CD14-positive monocyte (primary cell): Measurements from ENCODE around the gene SHCBP1L. TPM values are rescaled to one million over a fixed set of nuclear protein-coding genes. Genes with fewer than 3 reads are reported as not detected.

Experiments
- DNase-seq, 3 donors: peaks; one replicate each; pipeline ENCODE4 v3.0.0-alpha.2; 2011 to 2022
- H2AFZ ChIP-seq: 2 replicates; pipeline ENCODE4 v1.6.0; 2012; ENCODE audit warnings: mild to moderate bottlenecking, low read depth, low read length, inconsistent platforms; ENCODE audit not compliant: insufficient read depth, poor library complexity, severe bottlenecking
- H3K27ac ChIP-seq, 2 donors: 1 replicate in 1 of 2; 2 replicates in 1 of 2; pipeline ENCODE4 v1.5.1; 2012 to 2013; ENCODE audit warnings: low read length in 2 of 2, control low read depth in 1 of 2, inconsistent platforms in 1 of 2, low read depth in 1 of 2, mild to moderate bottlenecking in 1 of 2
- H3K27me3 ChIP-seq, 2 donors: one replicate each; pipeline versions ENCODE4 v1.6.0 to v1.6.1; 2011 to 2013; ENCODE audit warnings: low read length in 2 of 2; ENCODE audit not compliant: control insufficient read depth in 2 of 2, insufficient read depth in 2 of 2
- H3K36me3 ChIP-seq, 2 donors: replicated peaks in 1 of 2; 1 replicate in 1 of 2; 2 replicates in 1 of 2; pipeline versions ENCODE4 v1.5.1 to v1.6.1; 2012 to 2013; ENCODE audit warnings: low read length in 2 of 2, control low read depth in 1 of 2, inconsistent platforms in 1 of 2, mild to moderate bottlenecking in 1 of 2; ENCODE audit not compliant: insufficient read depth in 2 of 2, control insufficient read depth in 1 of 2
- H3K4me1 ChIP-seq, 2 donors: 1 replicate in 1 of 2; 2 replicates in 1 of 2; pipeline versions ENCODE4 v1.5.1 to v1.6.1; 2012 to 2013; ENCODE audit warnings: low read length in 2 of 2, control low read depth in 1 of 2, inconsistent platforms in 1 of 2, mild to moderate bottlenecking in 1 of 2, moderate library complexity in 1 of 2; ENCODE audit not compliant: insufficient read depth in 2 of 2, control insufficient read depth in 1 of 2
- H3K4me2 ChIP-seq: replicated peaks from 2 replicates; pipeline ENCODE3; 2012; ENCODE audit warnings: low read length, moderate library complexity, mild to moderate bottlenecking; ENCODE audit not compliant: poor library complexity, severe bottlenecking; ENCODE audit errors: extremely low read depth
- H3K4me3 ChIP-seq, 3 experiments: fragments of 200-600 bp in 1 of 3; sonication (generic) in 1 of 3; replicated peaks in 1 of 3; 1 replicate in 2 of 3; 2 replicates in 1 of 3; pipeline ENCODE4 v1.5.1; 2011 to 2013; ENCODE audit warnings: low read length in 3 of 3, mild to moderate bottlenecking in 3 of 3, control low read depth in 2 of 3, low read depth in 2 of 3, inconsistent platforms in 1 of 3, moderate library complexity in 1 of 3
- H3K79me2 ChIP-seq: 2 replicates; pipeline ENCODE4 v1.6.0; 2012; ENCODE audit warnings: mild to moderate bottlenecking, control low read depth, inconsistent platforms, low read length, moderate library complexity; ENCODE audit not compliant: insufficient read depth
- H3K9ac ChIP-seq: 2 replicates; pipeline ENCODE4 v1.6.0; 2017; ENCODE audit warnings: low read length, mild to moderate bottlenecking; ENCODE audit not compliant: insufficient read depth, poor library complexity, severe bottlenecking
- H3K9me3 ChIP-seq, 2 donors: replicated peaks in 1 of 2; 1 replicate in 1 of 2; 2 replicates in 1 of 2; pipeline versions ENCODE4 v1.5.1 to v1.6.1; 2012 to 2013; ENCODE audit warnings: low read length in 2 of 2, control low read depth in 1 of 2; ENCODE audit not compliant: control insufficient read depth in 1 of 2, insufficient read depth in 1 of 2
- H4K20me1 ChIP-seq: 2 replicates; pipeline ENCODE4 v1.6.0; 2012; ENCODE audit warnings: mild to moderate bottlenecking, low read length, control low read depth, moderate library complexity; ENCODE audit not compliant: insufficient read depth
- H3K27ac Mint-ChIP-seq, 7 donors: one replicate each; pipeline ENCODE4 v1.8.0; 2020; ENCODE audit warnings: mild to moderate bottlenecking in 7 of 7, mixed read lengths in 7 of 7, moderate library complexity in 6 of 7, inconsistent platforms in 2 of 7
- H3K27me3 Mint-ChIP-seq, 3 donors: one replicate each; pipeline ENCODE4 v1.8.0; 2021 to 2022; ENCODE audit warnings: low read depth in 3 of 3, mild to moderate bottlenecking in 3 of 3, mixed read lengths in 3 of 3, moderate library complexity in 3 of 3, inconsistent platforms in 1 of 3
- H3K36me3 Mint-ChIP-seq, 2 donors: one replicate each; pipeline ENCODE4 v1.8.0; 2020; ENCODE audit warnings: mixed read lengths in 2 of 2, inconsistent platforms in 1 of 2, mild to moderate bottlenecking in 1 of 2
- H3K4me1 Mint-ChIP-seq: one replicate; pipeline ENCODE4 v1.8.0; 2020; ENCODE audit warnings: mild to moderate bottlenecking, mixed read lengths
- H3K4me3 Mint-ChIP-seq, 2 donors: one replicate each; pipeline ENCODE4 v1.8.0; 2020; ENCODE audit warnings: mild to moderate bottlenecking in 2 of 2, mixed read lengths in 2 of 2, moderate library complexity in 1 of 2
- H3K9me3 Mint-ChIP-seq, 7 donors: one replicate each; pipeline ENCODE4 v1.8.0; 2020 to 2022; ENCODE audit warnings: mixed read lengths in 7 of 7, mild to moderate bottlenecking in 6 of 7, moderate library complexity in 6 of 7, inconsistent platforms in 2 of 7
- CTCF ChIP-seq: fragments of 200-600 bp; IDR thresholded peaks from one replicate; pipeline ENCODE4 v1.8.0; 2022; ENCODE audit warnings: antibody characterized with exemption, mild to moderate bottlenecking
- WGBS: methylation state at CpG from one replicate; pipeline ENCODE4 v1.1.5; 2013; ENCODE audit warnings: missing lambda C conversion rate; ENCODE audit not compliant: insufficient coverage; 5-methylcytosine and 5-hydroxymethylcytosine counted together
- intact Hi-C, 2 donors: fragments of 100-400 bp; cut with micrococcal nuclease; formaldehyde crosslinking; loops; one replicate each; pipeline versions ENCODE4 v1.15.0 to v1.15.1; 2023
- polyA plus RNA-seq, 3 donors: library from polyadenylated mRNA; depleted of rRNA in 1 of 3; unstranded in 2 of 3; stranded (reverse) in 1 of 3; fragments of 300-500 nt in 2 of 3; fragments of >200 nt in 1 of 3; fragmentation: Illumina TruSeq in 2 of 3; gene quantifications; 1 replicate in 2 of 3; 2 replicates in 1 of 3; pipeline ENCODE4 v1.2.3, GENCODE V29; 2012 to 2021
- small RNA-seq: library from RNA; depleted of rRNA; stranded (forward); fragments of <200 nt; gene quantifications from one replicate; pipeline ENCODE3, GENCODE V24; 2012; ENCODE audit warnings: low read depth; ENCODE audit not compliant: insufficient read length

The SHCBP1L gene
- polyA plus RNA-seq, 3 donors, result not detected

- intact Hi-C loops, result loop anchor here in 1 of 2 donors (10.0 kb wide), 1 partner anchor 704 kb away; no protein-coding TSS in a partner anchor
- no peak overlapping the region for H2AFZ ChIP-seq
- peaks cover 99% of the 10 kb centered on the region for H4K20me1 ChIP-seq
- Mint-ChIP-seq H3K9me3 (no peaks in the 10 kb centered on the region), H3K27me3 (no peaks in the 10 kb centered on the region), H3K27ac (no peak overlapping the region), H3K4me3 (no peak overlapping the region), H3K4me1 (peaks cover 2% of the 10 kb centered on the region), H3K36me3 (peaks cover 91 to 96% of the 10 kb centered on the region in 2 donors)
- no peak overlapping the region for H3K4me2 ChIP-seq
- no peak for DNase-seq
- no peak overlapping the region for H3K9ac ChIP-seq
- H3K4me3 ChIP-seq, result no peak overlapping the region
- no peaks in the 10 kb centered on the region for H3K27me3 ChIP-seq
- no peaks in the 10 kb centered on the region for H3K4me1 ChIP-seq
- H3K79me2 ChIP-seq, result peaks cover 84% of the 10 kb centered on the region
- H3K36me3 ChIP-seq, result peaks cover 97 to 100% of the 10 kb centered on the region in 2 donors
- no peak overlapping the region for H3K27ac ChIP-seq
- no peaks in the 10 kb centered on the region for H3K9me3 ChIP-seq
- 100% methylated on average over 2 of the region's 4 CpGs for WGBS
- no peak for TF ChIP-seq CTCF
Observed at GRCh38 chr1:182850319-182850718, 102.6 kb downstream of the SHCBP1L start.

Small RNAs within 50 kb of the gene (small RNA-seq; reads per million reads assigned to genes)
- not detected for gene HMGN1P4
- not detected for gene RNU6-41P

Other genes with a start within 250 kb of the SHCBP1L start
- gene NPL, start 163.4 kb downstream of the SHCBP1L start, polyA plus RNA-seq, result 100 to 1,000 TPM in 2 of 3 donors, 10 to 100 TPM in 1; 56.6 to 127 (median 127) TPM
- gene DHX9, start 113.8 kb downstream of the SHCBP1L start, polyA plus RNA-seq, result 10 to 100 TPM; 57.9 to 71.5 (median 58.5) TPM
- 1 to 10 TPM in 1 of 3 donors, under 1 TPM in 2; 0.34 to 1.7 (median 0.95) TPM for gene LAMC1, start 70.3 kb upstream of the SHCBP1L start, polyA plus RNA-seq
- gene LAMC2, start 233.1 kb upstream of the SHCBP1L start, polyA plus RNA-seq, result not detected